H1 (cell line): ENCODE results near the gene LCN12. TPM values are rescaled to one million over a fixed set of nuclear protein-coding genes. Genes with fewer than 3 reads are reported as not detected.
A peak's percentile ranks its signal among the peaks of the same experiment; 100 is the strongest.

Experiments used
- BRCA1 ChIP-seq: IDR thresholded peaks from 2 replicates; pipeline ENCODE4 v1.6.1; 2012; ENCODE audit warnings: low read depth, low read length, improper control_type of control experiment
- CHD7 ChIP-seq: fragments of 300-600 bp; sonication (generic); IDR thresholded peaks from 2 replicates; pipeline ENCODE4 v1.7.1; 2012; ENCODE audit warnings: low read length, moderate library complexity, mild to moderate bottlenecking, inconsistent platforms; ENCODE audit not compliant: insufficient replicate concordance
- CTCF ChIP-seq, 3 experiments: IDR thresholded peaks; 1 replicate in 2 of 3; 2 replicates in 1 of 3; pipeline versions ENCODE4 v1.5.1 to v1.6.1; 2011; ENCODE audit warnings: low read length in 3 of 3, mild to moderate bottlenecking in 3 of 3, inconsistent platforms in 2 of 3, low read depth in 1 of 3, moderate library complexity in 1 of 3; ENCODE audit not compliant: insufficient read depth in 1 of 3; ENCODE audit errors: control extremely low read depth in 1 of 3
- RBBP5 ChIP-seq: IDR thresholded peaks from 2 replicates; pipeline ENCODE4 v1.7.1; 2012; ENCODE audit warnings: low read depth, mild to moderate bottlenecking, inconsistent platforms, low read length, moderate library complexity, borderline replicate concordance
- RXRA ChIP-seq: IDR thresholded peaks from 2 replicates; pipeline ENCODE4 v1.6.1; 2011; ENCODE audit warnings: low read depth, mild to moderate bottlenecking, low read length, moderate library complexity; ENCODE audit not compliant: insufficient read depth
- polyA plus RNA-seq, 7 experiments: library from polyadenylated mRNA; depleted of rRNA in 3 of 7; stranded (reverse) in 5 of 7; unstranded in 2 of 7; fragments of >200 nt in 5 of 7; fragments of 200-250 nt in 2 of 7; gene quantifications; 1 replicate in 5 of 7; 2 replicates in 1 of 7; 4 replicates in 1 of 7; pipeline versions ENCODE4 v1.2.1 to v1.2.3, GENCODE V29; 2011 to 2013; ENCODE audit warnings: missing spikeins in 2 of 7, mixed read lengths in 2 of 7
- total RNA-seq: library from RNA; stranded (reverse); fragmentation: NEBNext Ultra II Directional; extraction: Animal tissue kit (Norgen Biotek cat#: 25700); gene quantifications from 2 replicates; pipeline ENCODE4 v1.2.1, GENCODE V29; 2021

The LCN12 gene
- total and polyA plus RNA-seq, 2 of the 8 experiments (the other 6 are each of a cell fraction or from before 2014, with no cell fraction given) = 1.1 to 1.7 TPM

DNA sequence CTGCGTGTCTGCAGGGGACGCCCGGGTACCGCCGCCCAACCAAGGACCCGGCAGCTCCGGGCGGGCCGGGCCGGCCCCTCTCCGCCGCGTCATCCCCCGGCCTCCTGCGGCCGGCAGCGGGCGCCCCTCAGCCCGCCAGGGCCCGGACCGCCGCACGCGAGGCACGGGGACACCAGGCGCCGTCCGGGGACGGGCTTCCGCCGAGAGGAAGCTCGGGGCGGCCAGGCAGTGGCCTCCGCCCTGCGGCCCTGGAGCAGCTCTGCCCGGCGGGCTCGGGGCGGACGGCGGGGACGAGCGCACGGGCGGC lies 7.9 kb upstream of the LCN12 start (continued):
- TF ChIP-seq CHD7 = no peak
- TF ChIP-seq CTCF (IDR thresholded peaks at IDR 0.05; ENCODE audit: control extremely low read depth in 1 of 3, insufficient read depth in 1 of 3, low read depth in 1 of 3, low read length in 3 of 3) = no peak
- TF ChIP-seq RBBP5 = 0 out of 2 replicates have a peak, but pooled peaks have one; percentile 48
- TF ChIP-seq BRCA1 = no peak
- TF ChIP-seq RXRA = no peak
